ENCODE measurements around the gene UBD.

GRCh38 chr6:29567991-29568390 is 8.5 kb upstream of the UBD start:
- TF ChIP-seq CTCF (IDR thresholded peaks at IDR 0.05): no peak
- no peak for TF ChIP-seq POLR2AphosphoS5 (IDR thresholded peaks at IDR 0.05)
